IMR-90 (cell line): Measurements from ENCODE around the gene ZNF579.

ENCODE experiments used
- CTCF ChIP-seq: conservative IDR thresholded peaks from 2 replicates; pipeline ENCODE4 v1.5.1; 2012; ENCODE audit warnings: mild to moderate bottlenecking, low read depth, low read length, improper control_type of control experiment
- MAFK ChIP-seq: IDR thresholded peaks from 2 replicates; pipeline ENCODE4 v1.6.1; 2012; ENCODE audit warnings: low read depth, low read length, improper control_type of control experiment
- MXI1 ChIP-seq: IDR thresholded peaks from 2 replicates; pipeline ENCODE4 v1.6.1; 2012; ENCODE audit warnings: low read depth, mild to moderate bottlenecking, low read length, moderate library complexity, borderline replicate concordance
- POLR2A ChIP-seq: IDR thresholded peaks from 2 replicates; pipeline ENCODE4 v1.6.1; 2012; ENCODE audit warnings: mild to moderate bottlenecking, low read depth, low read length

DNA sequence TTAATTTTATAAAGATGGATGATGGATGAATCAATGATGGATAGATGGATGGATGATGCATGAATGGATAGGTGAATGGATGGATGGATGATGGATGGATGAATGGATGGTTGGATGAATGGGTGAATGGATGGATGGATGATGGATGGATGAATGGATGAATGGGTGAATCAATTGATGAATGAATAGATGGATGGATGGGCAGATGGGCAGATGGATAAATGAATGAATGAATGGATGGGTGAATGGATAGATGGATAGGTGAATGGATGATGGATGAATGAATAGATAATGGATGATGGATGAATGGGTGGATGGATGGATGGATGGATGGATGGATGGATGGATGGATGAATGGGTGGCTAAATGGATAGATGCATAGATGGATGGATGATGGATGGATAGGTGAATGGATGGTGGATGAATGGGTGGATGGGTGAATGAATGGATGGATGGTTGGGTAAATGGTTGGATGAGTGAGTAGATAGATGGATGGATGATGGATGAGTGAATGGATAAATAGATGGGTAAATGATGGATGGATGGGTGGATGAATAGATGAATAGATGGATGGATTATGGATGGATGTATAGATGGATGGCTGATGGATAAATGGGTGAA lies 12.8 kb downstream of the ZNF579 start:
- TF ChIP-seq MAFK (no peak), CTCF (no peak), MXI1 (no peak), POLR2A (no peak)
